GM23338 (cell line): ENCODE data around the gene FOXJ3. TPM values are rescaled to one million over a fixed set of nuclear protein-coding genes. Genes with fewer than 3 reads are reported as not detected.

Source experiments
- ATAC-seq: fragments of 200-7000 bp; cut with Tn5 transposase; 3 replicates; pipeline ENCODE4 v1.9.1; 2020
- DNase-seq: peaks from one replicate; pipeline ENCODE4 v3.0.0-alpha.2; 2015; ENCODE audit warnings: low spot score
- H2AFZ ChIP-seq: fragments of 200-600 bp; sonication (generic); 2 replicates; pipeline ENCODE4 v1.8.0; 2016; ENCODE audit warnings: antibody characterized with exemption, mild to moderate bottlenecking, moderate library complexity
- H3F3A ChIP-seq: fragments of 200-600 bp; sonication (generic); replicated peaks from 2 replicates; pipeline ENCODE4 v1.8.0; 2017; ENCODE audit warnings: antibody characterized with exemption, mixed run types, low read depth
- H3K27ac ChIP-seq: fragments of 200-600 bp; sonication (generic); 2 replicates; pipeline ENCODE4 v1.6.1; 2016; ENCODE audit warnings: low read depth
- H3K27me3 ChIP-seq: fragments of 200-600 bp; sonication (generic); 2 replicates; pipeline ENCODE4 v1.8.0; 2016; ENCODE audit warnings: mild to moderate bottlenecking, mixed run types, moderate library complexity; ENCODE audit not compliant: insufficient read depth
- H3K36me3 ChIP-seq: fragments of 200-600 bp; sonication (generic); 2 replicates; pipeline ENCODE4 v1.8.0; 2016; ENCODE audit warnings: mild to moderate bottlenecking; ENCODE audit not compliant: insufficient read depth
- H3K4me1 ChIP-seq: fragments of 200-600 bp; sonication (generic); 2 replicates; pipeline ENCODE4 v1.8.0; 2016; ENCODE audit warnings: mild to moderate bottlenecking, moderate library complexity; ENCODE audit not compliant: insufficient read depth
- H3K4me2 ChIP-seq: fragments of 200-600 bp; sonication (generic); 2 replicates; pipeline ENCODE4 v1.7.1; 2017; ENCODE audit warnings: mixed run types
- H3K4me3 ChIP-seq: fragments of 200-600 bp; sonication (generic); 2 replicates; pipeline ENCODE4 v1.6.1; 2016; ENCODE audit warnings: mixed run types
- H3K79me2 ChIP-seq: fragments of 200-600 bp; sonication (generic); replicated peaks from 2 replicates; pipeline ENCODE4 v1.8.0; 2017; ENCODE audit warnings: mild to moderate bottlenecking; ENCODE audit not compliant: insufficient read depth
- H3K9me2 ChIP-seq: fragments of 200-600 bp; sonication (generic); 2 replicates; pipeline ENCODE4 v1.8.0; 2017; ENCODE audit not compliant: insufficient read depth
- H4K20me1 ChIP-seq: fragments of 200-600 bp; sonication (generic); replicated peaks from 2 replicates; pipeline ENCODE4 v1.8.0; 2017; ENCODE audit warnings: mild to moderate bottlenecking; ENCODE audit not compliant: insufficient read depth
- H3K27ac Mint-ChIP-seq: 2 replicates; pipeline ENCODE4 v1.8.0; 2020; ENCODE audit warnings: inconsistent platforms, mild to moderate bottlenecking, moderate library complexity, mixed read lengths
- H3K27me3 Mint-ChIP-seq: 3 replicates; pipeline ENCODE4 v1.8.0; 2022; ENCODE audit warnings: low read depth, mild to moderate bottlenecking, moderate library complexity, mixed read lengths, inconsistent platforms; ENCODE audit not compliant: insufficient read depth, poor library complexity
- H3K36me3 Mint-ChIP-seq: 3 replicates; pipeline ENCODE4 v1.8.0; 2021; ENCODE audit warnings: low read depth, mild to moderate bottlenecking, inconsistent platforms, moderate library complexity, mixed read lengths
- H3K4me1 Mint-ChIP-seq: 3 replicates; pipeline ENCODE4 v1.8.0; 2020; ENCODE audit warnings: mild to moderate bottlenecking, inconsistent platforms, mixed read lengths
- H3K4me3 Mint-ChIP-seq: 3 replicates; pipeline ENCODE4 v1.8.0; 2021; ENCODE audit warnings: moderate library complexity, mild to moderate bottlenecking, inconsistent platforms, mixed read lengths
- H3K9me3 Mint-ChIP-seq: 3 replicates; pipeline ENCODE4 v1.8.0; 2020; ENCODE audit warnings: moderate library complexity, mild to moderate bottlenecking, inconsistent platforms, mixed read lengths
- CREB1 ChIP-seq: fragments of 250-450 bp; sonication (Bioruptor Pico); IDR thresholded peaks from 2 replicates; pipeline ENCODE4 v1.5.0; 2020; ENCODE audit warnings: low read depth, mild to moderate bottlenecking, moderate library complexity
- EZH2 ChIP-seq: fragments of 200-600 bp; sonication (generic); IDR thresholded peaks from one replicate; pipeline ENCODE4 v1.8.0; 2017; ENCODE audit warnings: antibody characterized with exemption, mild to moderate bottlenecking, low read depth; ENCODE audit not compliant: unreplicated experiment
- EZH2phosphoT487 ChIP-seq: fragments of 200-600 bp; sonication (generic); IDR thresholded peaks from one replicate; pipeline ENCODE4 v1.8.1; 2018; ENCODE audit warnings: antibody characterized with exemption; ENCODE audit not compliant: unreplicated experiment
- JUNB ChIP-seq: IDR thresholded peaks from one replicate; pipeline ENCODE4 v1.6.1; 2016; ENCODE audit warnings: antibody characterized with exemption; ENCODE audit not compliant: unreplicated experiment
- NANOG ChIP-seq: IDR thresholded peaks from 2 replicates; pipeline ENCODE4 v1.6.1; 2016; ENCODE audit warnings: antibody characterized with exemption, borderline replicate concordance
- POLR2AphosphoS5 ChIP-seq: IDR thresholded peaks from 2 replicates; pipeline ENCODE4 v1.6.1; 2016; ENCODE audit warnings: antibody characterized with exemption, low read depth
- REST ChIP-seq: IDR thresholded peaks from one replicate; pipeline ENCODE4 v1.6.1; 2018; ENCODE audit warnings: antibody characterized with exemption; ENCODE audit not compliant: unreplicated experiment
- STAT1 ChIP-seq: IDR thresholded peaks from one replicate; pipeline ENCODE4 v1.6.1; 2016; ENCODE audit warnings: antibody characterized with exemption; ENCODE audit not compliant: unreplicated experiment
- ZNF114 ChIP-seq: fragments of 250-450 bp; sonication (Bioruptor Pico); IDR thresholded peaks from 2 replicates; pipeline ENCODE4 v1.5.0; 2020; ENCODE audit warnings: mild to moderate bottlenecking, moderate library complexity
- ZNF331 ChIP-seq: fragments of 250-450 bp; sonication (Bioruptor Pico); IDR thresholded peaks from 2 replicates; pipeline ENCODE4 v1.5.0; 2020; ENCODE audit warnings: low read depth, mild to moderate bottlenecking, moderate library complexity
- ZNF462 ChIP-seq: fragments of 250-450 bp; sonication (Bioruptor Pico); IDR thresholded peaks from 2 replicates; pipeline ENCODE4 v1.5.0; 2020; ENCODE audit warnings: mild to moderate bottlenecking, moderate library complexity
- polyA plus RNA-seq: library from polyadenylated mRNA; unstranded; fragments of >200 nt; fragmentation: Nextera tagmentation; extraction: Ambion mirVana; gene quantifications from 2 replicates; pipeline ENCODE4 v1.2.1, GENCODE V29; 2016
- total RNA-seq: library from RNA; depleted of rRNA; stranded (reverse); fragments of >200 nt; shearing (Covaris generic); gene quantifications from 2 replicates; pipeline ENCODE4 v1.2.3, GENCODE V29; 2014

Gene FOXJ3
- total and polyA plus RNA-seq, 2 experiments from 2014 or later: 36.6 to 53.3 TPM

GRCh38 chr1:42298520-42298919, 36.5 kb downstream of the FOXJ3 start (continued):
- TF ChIP-seq REST (no peak), POLR2AphosphoS5 (no peak), ZNF331 (CRISPR knock-in tag) (no peak)

GRCh38 chr1:42295816-42296215, 39.2 kb downstream of the FOXJ3 start:
- Histone ChIP-seq H3K4me1 (no peaks in the 10 kb centered on the region), H3K79me2 (peaks cover 74% of the 10 kb centered on the region), H3K36me3 (no peaks in the 10 kb centered on the region), H3K4me3 (no peak overlapping the region), H3K4me2 (no peak overlapping the region), H3K27me3 (no peaks in the 10 kb centered on the region), H3K27ac (no peak overlapping the region), H3F3A (no peaks in the 10 kb centered on the region), H3K9me2 (no peaks in the 10 kb centered on the region), H2AFZ (no peak overlapping the region), H4K20me1 (peaks cover 27% of the 10 kb centered on the region)
- ATAC-seq (no peak), DNase-seq (no peak)
- no peak overlapping the region for H3K27ac Mint-ChIP-seq
- H3K27me3 Mint-ChIP-seq: no peaks in the 10 kb centered on the region
- peaks cover 29% of the 10 kb centered on the region; the same call in 2 of the 3 replicates for H3K36me3 Mint-ChIP-seq
- no peaks in the 10 kb centered on the region for H3K9me3 Mint-ChIP-seq
- no peak overlapping the region for H3K4me3 Mint-ChIP-seq
- no peaks in the 10 kb centered on the region for H3K4me1 Mint-ChIP-seq
- no peak for TF ChIP-seq EZH2phosphoT487
- TF ChIP-seq NANOG: no peak
- no peak for TF ChIP-seq ZNF114 (CRISPR knock-in tag)
- no peak for TF ChIP-seq ZNF331 (CRISPR knock-in tag)
- no peak for TF ChIP-seq ZNF462 (CRISPR knock-in tag)
- no peak for TF ChIP-seq EZH2
- no peak for TF ChIP-seq STAT1
- TF ChIP-seq REST: no peak
- TF ChIP-seq POLR2AphosphoS5: no peak
- TF ChIP-seq JUNB: no peak
- TF ChIP-seq CREB1: no peak
